HepG2 (cell line): Measurements from ENCODE around the gene LMAN2. TPM values are rescaled to one million over a fixed set of nuclear protein-coding genes. Genes with fewer than 3 reads are reported as not detected.

Experiments used
- BRCA1 ChIP-seq: sonication (generic); formaldehyde crosslinking; IDR thresholded peaks from 2 replicates; pipeline ENCODE4 v1.4.0; 2020; ENCODE audit warnings: missing genetic modification reagents
- GATAD2A ChIP-seq: IDR thresholded peaks from 2 replicates; pipeline ENCODE4 v1.6.1; 2016
- NAIF1 ChIP-seq: sonication (generic); formaldehyde crosslinking; IDR thresholded peaks from 2 replicates; pipeline ENCODE4 v1.5.0; 2020; ENCODE audit warnings: mild to moderate bottlenecking, missing genetic modification reagents, borderline replicate concordance
- SMC3 ChIP-seq: IDR thresholded peaks from 2 replicates; pipeline ENCODE4 v1.6.1; 2011; ENCODE audit warnings: low read length, improper control_type of control experiment
- TBP ChIP-seq: sonication (generic); formaldehyde crosslinking; IDR thresholded peaks from 2 replicates; pipeline ENCODE4 v1.5.0; 2020; ENCODE audit warnings: missing genetic modification reagents
- YY1 ChIP-seq: IDR thresholded peaks from 2 replicates; pipeline ENCODE4 v1.6.1; 2011; ENCODE audit warnings: low read length, low read depth, moderate library complexity, mild to moderate bottlenecking; ENCODE audit not compliant: insufficient read depth, insufficient replicate concordance
- ZFP36L2 ChIP-seq: sonication (generic); formaldehyde crosslinking; IDR thresholded peaks from 2 replicates; pipeline ENCODE4 v1.4.0; 2020; ENCODE audit warnings: missing genetic modification reagents
- ZKSCAN5 ChIP-seq: sonication (generic); formaldehyde crosslinking; IDR thresholded peaks from 2 replicates; pipeline ENCODE4 v1.5.1; 2020; ENCODE audit warnings: mild to moderate bottlenecking, missing genetic modification reagents
- ZNF530 ChIP-seq: sonication (generic); formaldehyde crosslinking; IDR thresholded peaks from 2 replicates; pipeline ENCODE4 v1.5.0; 2020; ENCODE audit warnings: low read depth, mild to moderate bottlenecking, missing genetic modification reagents
- ZNF776 ChIP-seq: sonication (generic); formaldehyde crosslinking; IDR thresholded peaks from 2 replicates; pipeline ENCODE4 v1.4.0; 2020; ENCODE audit warnings: mild to moderate bottlenecking, missing genetic modification reagents
- polyA plus RNA-seq, 8 experiments: library from polyadenylated mRNA; depleted of rRNA in 3 of 8; stranded (reverse) in 7 of 8; unstranded in 1 of 8; fragments of >200 nt; fragmentation: Illumina TruSeq in 4 of 8; extraction: Trizol in 4 of 8; gene quantifications; 2 replicates each; pipeline versions ENCODE4 v1.2.1 to v1.2.3, GENCODE V29; 2011 to 2016; ENCODE audit warnings: low read depth in 4 of 8, missing spikeins in 1 of 8, mixed read lengths in 1 of 8; ENCODE audit not compliant: insufficient read depth in 1 of 8
- total RNA-seq, 5 experiments: library from RNA; depleted of rRNA; stranded (reverse); fragments of >200 nt; fragmentation: Illumina TruSeq; extraction: Trizol; gene quantifications; 2 replicates each; pipeline ENCODE4 v1.2.3, GENCODE V29; 2016; ENCODE audit warnings: low read depth in 1 of 5
- TF ChIP-seq, protein P1 (sequence below), 2 experiments: sonication (generic) in 1 of 2; formaldehyde crosslinking in 1 of 2; IDR thresholded peaks; 2 replicates each; pipeline versions ENCODE4 v1.6.1 to v1.9.0; 2014 to 2022; ENCODE audit warnings: antibody characterized with exemption in 1 of 2, borderline replicate concordance in 1 of 2, inconsistent platforms in 1 of 2, low read depth in 1 of 2, missing genetic modification reagents in 1 of 2
- TF ChIP-seq, protein P2 (sequence below): sonication (generic); formaldehyde crosslinking; IDR thresholded peaks from 2 replicates; pipeline ENCODE4 v1.9.0; 2021; ENCODE audit warnings: missing genetic modification reagents, mild to moderate bottlenecking, borderline replicate concordance
- TF ChIP-seq, protein P3 (sequence below): sonication (generic); formaldehyde crosslinking; IDR thresholded peaks from 2 replicates; pipeline ENCODE4 v1.4.0; 2020; ENCODE audit warnings: missing genetic modification reagents, borderline replicate concordance
- TF ChIP-seq, protein P4 (sequence below): sonication (generic); formaldehyde crosslinking; IDR thresholded peaks from 2 replicates; pipeline ENCODE4 v1.8.1; 2023; ENCODE audit warnings: mild to moderate bottlenecking, inconsistent platforms, moderate library complexity, missing genetic modification reagents, borderline replicate concordance
- TF ChIP-seq, protein P5 (sequence below): sonication (generic); formaldehyde crosslinking; IDR thresholded peaks from 2 replicates; pipeline ENCODE4 v1.4.0; 2020; ENCODE audit warnings: mild to moderate bottlenecking, missing genetic modification reagents

The LMAN2 gene
- total and polyA plus RNA-seq, 2 of the 13 experiments (the other 11 are each of a cell fraction or from before 2014, with no cell fraction given) = 191 to 197 TPM

DNA sequence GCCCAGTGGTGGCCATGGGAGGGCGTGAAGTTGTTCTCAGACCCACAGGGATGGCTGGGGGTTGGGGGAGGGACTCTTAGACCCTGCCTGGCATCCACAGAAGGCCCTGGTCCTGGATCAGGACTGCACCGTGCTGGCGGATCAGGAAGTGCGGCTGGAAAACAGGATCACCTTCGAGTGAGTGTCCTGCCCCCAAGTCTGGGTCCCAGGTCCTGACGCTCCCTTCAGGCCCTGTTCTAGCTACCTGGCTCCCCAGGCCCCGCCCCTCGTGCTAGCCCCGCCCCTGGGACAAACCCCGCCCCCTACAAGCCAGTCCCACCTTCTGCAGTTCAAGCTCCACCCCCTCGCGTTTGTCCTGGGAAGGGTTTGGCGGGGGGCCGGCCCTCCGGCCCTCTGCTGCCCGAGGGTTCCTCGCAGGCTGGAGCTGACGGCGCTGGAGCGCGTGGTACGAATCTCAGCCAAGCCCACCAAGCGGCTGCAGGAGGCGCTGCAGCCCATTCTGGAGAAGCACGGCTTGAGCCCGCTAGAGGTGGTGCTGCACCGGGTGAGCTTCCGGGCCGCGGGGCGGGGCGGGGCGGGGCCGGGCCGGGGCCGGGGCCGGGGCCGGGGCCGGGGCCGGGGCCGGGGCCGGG lies 19.1 kb upstream of the LMAN2 start (continued):
- TF ChIP-seq, protein P1, sequence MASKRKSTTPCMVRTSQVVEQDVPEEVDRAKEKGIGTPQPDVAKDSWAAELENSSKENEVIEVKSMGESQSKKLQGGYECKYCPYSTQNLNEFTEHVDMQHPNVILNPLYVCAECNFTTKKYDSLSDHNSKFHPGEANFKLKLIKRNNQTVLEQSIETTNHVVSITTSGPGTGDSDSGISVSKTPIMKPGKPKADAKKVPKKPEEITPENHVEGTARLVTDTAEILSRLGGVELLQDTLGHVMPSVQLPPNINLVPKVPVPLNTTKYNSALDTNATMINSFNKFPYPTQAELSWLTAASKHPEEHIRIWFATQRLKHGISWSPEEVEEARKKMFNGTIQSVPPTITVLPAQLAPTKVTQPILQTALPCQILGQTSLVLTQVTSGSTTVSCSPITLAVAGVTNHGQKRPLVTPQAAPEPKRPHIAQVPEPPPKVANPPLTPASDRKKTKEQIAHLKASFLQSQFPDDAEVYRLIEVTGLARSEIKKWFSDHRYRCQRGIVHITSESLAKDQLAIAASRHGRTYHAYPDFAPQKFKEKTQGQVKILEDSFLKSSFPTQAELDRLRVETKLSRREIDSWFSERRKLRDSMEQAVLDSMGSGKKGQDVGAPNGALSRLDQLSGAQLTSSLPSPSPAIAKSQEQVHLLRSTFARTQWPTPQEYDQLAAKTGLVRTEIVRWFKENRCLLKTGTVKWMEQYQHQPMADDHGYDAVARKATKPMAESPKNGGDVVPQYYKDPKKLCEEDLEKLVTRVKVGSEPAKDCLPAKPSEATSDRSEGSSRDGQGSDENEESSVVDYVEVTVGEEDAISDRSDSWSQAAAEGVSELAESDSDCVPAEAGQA (IDR thresholded peaks at IDR 0.05; ENCODE audit: low read depth) = 0 out of 2 replicates have a peak, but pooled peaks have one; percentile 30
- TF ChIP-seq, protein P1 (CRISPR knock-in tag; IDR thresholded peaks at IDR 0.05; ENCODE audit: borderline replicate concordance) = no peak
- TF ChIP-seq ZFP36L2 (CRISPR knock-in tag) (no peak), BRCA1 (CRISPR knock-in tag) (0 out of 2 replicates have a peak, but pooled peaks have one; percentile 17), ZKSCAN5 (CRISPR knock-in tag) (no peak), SMC3 (peak; percentile 34; the same call in 1 of the 2 replicates), NAIF1 (CRISPR knock-in tag) (no peak), YY1 (peak; percentile 69), TBP (no peak), GATAD2A (CRISPR knock-in tag) (peak; percentile 53), ZNF776 (CRISPR knock-in tag) (no peak), ZNF530 (CRISPR knock-in tag) (no peak)
- TF ChIP-seq, protein P2, sequence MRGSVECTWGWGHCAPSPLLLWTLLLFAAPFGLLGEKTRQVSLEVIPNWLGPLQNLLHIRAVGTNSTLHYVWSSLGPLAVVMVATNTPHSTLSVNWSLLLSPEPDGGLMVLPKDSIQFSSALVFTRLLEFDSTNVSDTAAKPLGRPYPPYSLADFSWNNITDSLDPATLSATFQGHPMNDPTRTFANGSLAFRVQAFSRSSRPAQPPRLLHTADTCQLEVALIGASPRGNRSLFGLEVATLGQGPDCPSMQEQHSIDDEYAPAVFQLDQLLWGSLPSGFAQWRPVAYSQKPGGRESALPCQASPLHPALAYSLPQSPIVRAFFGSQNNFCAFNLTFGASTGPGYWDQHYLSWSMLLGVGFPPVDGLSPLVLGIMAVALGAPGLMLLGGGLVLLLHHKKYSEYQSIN (CRISPR knock-in tag) = no peak
- TF ChIP-seq, protein P3, sequence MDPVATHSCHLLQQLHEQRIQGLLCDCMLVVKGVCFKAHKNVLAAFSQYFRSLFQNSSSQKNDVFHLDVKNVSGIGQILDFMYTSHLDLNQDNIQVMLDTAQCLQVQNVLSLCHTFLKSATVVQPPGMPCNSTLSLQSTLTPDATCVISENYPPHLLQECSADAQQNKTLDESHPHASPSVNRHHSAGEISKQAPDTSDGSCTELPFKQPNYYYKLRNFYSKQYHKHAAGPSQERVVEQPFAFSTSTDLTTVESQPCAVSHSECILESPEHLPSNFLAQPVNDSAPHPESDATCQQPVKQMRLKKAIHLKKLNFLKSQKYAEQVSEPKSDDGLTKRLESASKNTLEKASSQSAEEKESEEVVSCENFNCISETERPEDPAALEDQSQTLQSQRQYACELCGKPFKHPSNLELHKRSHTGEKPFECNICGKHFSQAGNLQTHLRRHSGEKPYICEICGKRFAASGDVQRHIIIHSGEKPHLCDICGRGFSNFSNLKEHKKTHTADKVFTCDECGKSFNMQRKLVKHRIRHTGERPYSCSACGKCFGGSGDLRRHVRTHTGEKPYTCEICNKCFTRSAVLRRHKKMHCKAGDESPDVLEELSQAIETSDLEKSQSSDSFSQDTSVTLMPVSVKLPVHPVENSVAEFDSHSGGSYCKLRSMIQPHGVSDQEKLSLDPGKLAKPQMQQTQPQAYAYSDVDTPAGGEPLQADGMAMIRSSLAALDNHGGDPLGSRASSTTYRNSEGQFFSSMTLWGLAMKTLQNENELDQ (CRISPR knock-in tag) = no peak
- TF ChIP-seq, protein P4, sequence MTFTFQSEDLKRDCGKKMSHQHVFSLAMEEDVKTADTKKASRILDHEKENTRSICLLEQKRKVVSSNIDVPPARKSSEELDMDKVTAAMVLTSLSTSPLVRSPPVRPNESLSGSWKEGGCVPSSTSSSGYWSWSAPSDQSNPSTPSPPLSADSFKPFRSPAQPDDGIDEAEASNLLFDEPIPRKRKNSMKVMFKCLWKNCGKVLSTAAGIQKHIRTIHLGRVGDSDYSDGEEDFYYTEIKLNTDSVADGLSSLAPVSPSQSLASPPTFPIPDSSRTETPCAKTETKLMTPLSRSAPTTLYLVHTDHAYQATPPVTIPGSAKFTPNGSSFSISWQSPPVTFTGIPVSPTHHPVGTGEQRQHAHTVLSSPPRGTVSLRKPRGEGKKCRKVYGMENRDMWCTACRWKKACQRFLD (CRISPR knock-in tag) = no peak
- TF ChIP-seq, protein P5, sequence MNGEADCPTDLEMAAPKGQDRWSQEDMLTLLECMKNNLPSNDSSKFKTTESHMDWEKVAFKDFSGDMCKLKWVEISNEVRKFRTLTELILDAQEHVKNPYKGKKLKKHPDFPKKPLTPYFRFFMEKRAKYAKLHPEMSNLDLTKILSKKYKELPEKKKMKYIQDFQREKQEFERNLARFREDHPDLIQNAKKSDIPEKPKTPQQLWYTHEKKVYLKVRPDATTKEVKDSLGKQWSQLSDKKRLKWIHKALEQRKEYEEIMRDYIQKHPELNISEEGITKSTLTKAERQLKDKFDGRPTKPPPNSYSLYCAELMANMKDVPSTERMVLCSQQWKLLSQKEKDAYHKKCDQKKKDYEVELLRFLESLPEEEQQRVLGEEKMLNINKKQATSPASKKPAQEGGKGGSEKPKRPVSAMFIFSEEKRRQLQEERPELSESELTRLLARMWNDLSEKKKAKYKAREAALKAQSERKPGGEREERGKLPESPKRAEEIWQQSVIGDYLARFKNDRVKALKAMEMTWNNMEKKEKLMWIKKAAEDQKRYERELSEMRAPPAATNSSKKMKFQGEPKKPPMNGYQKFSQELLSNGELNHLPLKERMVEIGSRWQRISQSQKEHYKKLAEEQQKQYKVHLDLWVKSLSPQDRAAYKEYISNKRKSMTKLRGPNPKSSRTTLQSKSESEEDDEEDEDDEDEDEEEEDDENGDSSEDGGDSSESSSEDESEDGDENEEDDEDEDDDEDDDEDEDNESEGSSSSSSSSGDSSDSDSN (CRISPR knock-in tag) = peak; percentile 81
